ENCODE data around the gene CNGB1. TPM values are rescaled to one million over a fixed set of nuclear protein-coding genes. Genes with fewer than 3 reads are reported as not detected.

The CNGB1 gene
- total RNA-seq, 1 donor from 2014 or later, result not detected

DNA sequence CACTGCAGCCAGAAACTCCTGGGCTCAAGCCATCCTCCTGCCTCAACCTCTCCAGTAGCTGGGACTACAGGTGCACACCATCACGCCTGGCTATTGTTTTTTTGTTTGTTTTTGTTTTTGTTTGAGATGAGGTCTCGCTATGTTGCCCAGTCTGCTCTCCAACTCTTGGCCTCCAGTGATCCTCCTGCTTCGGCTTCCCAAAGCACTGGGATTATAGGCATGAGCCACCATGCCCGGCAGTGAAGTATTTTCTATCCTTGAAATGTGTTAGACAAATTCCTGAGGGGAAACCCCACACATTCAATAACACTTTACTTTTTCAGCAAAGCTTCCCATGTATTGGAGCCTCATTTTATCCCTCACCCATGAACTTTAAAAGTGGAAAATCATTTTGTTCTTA lies 87.4 kb downstream of the CNGB1 start:
- H3K27me3 ChIP-seq, result peaks cover 15% of the 10 kb centered on the region
- no peaks in the 10 kb centered on the region for H3K9me3 ChIP-seq (ENCODE audit: low read depth)
- H2AFZ ChIP-seq (replicated peaks), result no peak overlapping the region
- no peak overlapping the region for H3K4me3 ChIP-seq
- H4K20me1 ChIP-seq (ENCODE audit: low read depth), result no peaks in the 10 kb centered on the region
- H3K4me2 ChIP-seq, result no peak overlapping the region
- H3K9ac ChIP-seq, result no peak overlapping the region
- H3K36me3 ChIP-seq, result no peaks in the 10 kb centered on the region
- peaks cover 7% of the 10 kb centered on the region for H3K4me1 ChIP-seq
- no peaks in the 10 kb centered on the region for H3K36me3 Mint-ChIP-seq
- no peak for DNase-seq (ENCODE audit: low spot score)
- no peaks in the 10 kb centered on the region for H3K79me2 ChIP-seq (ENCODE audit: low read depth)
- no peak overlapping the region for H3K4me3 Mint-ChIP-seq
- H3F3A ChIP-seq (ENCODE audit: low read depth), result peaks cover 13% of the 10 kb centered on the region
- H3K27ac ChIP-seq, result no peak overlapping the region
- TF ChIP-seq, protein P1, sequence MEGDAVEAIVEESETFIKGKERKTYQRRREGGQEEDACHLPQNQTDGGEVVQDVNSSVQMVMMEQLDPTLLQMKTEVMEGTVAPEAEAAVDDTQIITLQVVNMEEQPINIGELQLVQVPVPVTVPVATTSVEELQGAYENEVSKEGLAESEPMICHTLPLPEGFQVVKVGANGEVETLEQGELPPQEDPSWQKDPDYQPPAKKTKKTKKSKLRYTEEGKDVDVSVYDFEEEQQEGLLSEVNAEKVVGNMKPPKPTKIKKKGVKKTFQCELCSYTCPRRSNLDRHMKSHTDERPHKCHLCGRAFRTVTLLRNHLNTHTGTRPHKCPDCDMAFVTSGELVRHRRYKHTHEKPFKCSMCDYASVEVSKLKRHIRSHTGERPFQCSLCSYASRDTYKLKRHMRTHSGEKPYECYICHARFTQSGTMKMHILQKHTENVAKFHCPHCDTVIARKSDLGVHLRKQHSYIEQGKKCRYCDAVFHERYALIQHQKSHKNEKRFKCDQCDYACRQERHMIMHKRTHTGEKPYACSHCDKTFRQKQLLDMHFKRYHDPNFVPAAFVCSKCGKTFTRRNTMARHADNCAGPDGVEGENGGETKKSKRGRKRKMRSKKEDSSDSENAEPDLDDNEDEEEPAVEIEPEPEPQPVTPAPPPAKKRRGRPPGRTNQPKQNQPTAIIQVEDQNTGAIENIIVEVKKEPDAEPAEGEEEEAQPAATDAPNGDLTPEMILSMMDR (IDR thresholded peaks at IDR 0.05), result no peak
- TF ChIP-seq EZH2 (IDR thresholded peaks at IDR 0.05), result no peak
- no peak for TF ChIP-seq EZH2phosphoT487 (IDR thresholded peaks at IDR 0.05)
- no peaks in the 10 kb centered on the region for H3K9me3 Mint-ChIP-seq
- no peak overlapping the region for H3K27ac Mint-ChIP-seq
- H3K4me1 Mint-ChIP-seq, result peaks cover 5% of the 10 kb centered on the region
- peaks cover 18% of the 10 kb centered on the region for H3K27me3 Mint-ChIP-seq (ENCODE audit: insufficient read depth, low read depth)

- no peak overlapping the region for H3K27ac ChIP-seq
- H3K79me2 ChIP-seq (ENCODE audit: low read depth), result no peaks in the 10 kb centered on the region
- peaks cover 13% of the 10 kb centered on the region for H3F3A ChIP-seq (ENCODE audit: low read depth)
- Mint-ChIP-seq H3K4me3 (no peak overlapping the region), H3K27me3 (ENCODE audit: insufficient read depth, low read depth) (peaks cover 18% of the 10 kb centered on the region), H3K4me1 (peaks cover 5% of the 10 kb centered on the region), H3K27ac (no peak overlapping the region), H3K9me3 (no peaks in the 10 kb centered on the region), H3K36me3 (no peaks in the 10 kb centered on the region)
- no peak for TF ChIP-seq EZH2 (IDR thresholded peaks at IDR 0.05)
- TF ChIP-seq, protein P1 (IDR thresholded peaks at IDR 0.05), result no peak
- TF ChIP-seq EZH2phosphoT487 (IDR thresholded peaks at IDR 0.05), result no peak
- no peak overlapping the region for H3K9ac ChIP-seq
- peaks cover 15% of the 10 kb centered on the region for H3K27me3 ChIP-seq
- no peak overlapping the region for H2AFZ ChIP-seq (replicated peaks)
- peak; percentile 42 for DNase-seq (ENCODE audit: low spot score)
- H3K4me3 ChIP-seq, result no peak overlapping the region
- no peaks in the 10 kb centered on the region for H4K20me1 ChIP-seq (ENCODE audit: low read depth)
- H3K9me3 ChIP-seq (ENCODE audit: low read depth), result no peaks in the 10 kb centered on the region
- H3K36me3 ChIP-seq, result no peaks in the 10 kb centered on the region
- peaks cover 7% of the 10 kb centered on the region for H3K4me1 ChIP-seq
- no peak overlapping the region for H3K4me2 ChIP-seq
Observed at GRCh38 chr16:57882792-57883191, 88.1 kb downstream of the CNGB1 start.

- Histone ChIP-seq H3K9ac (no peak overlapping the region), H2AFZ (replicated peaks) (no peak overlapping the region), H3K9me3 (ENCODE audit: low read depth) (no peaks in the 10 kb centered on the region), H3K27ac (no peak overlapping the region), H3K79me2 (ENCODE audit: low read depth) (no peaks in the 10 kb centered on the region), H3F3A (ENCODE audit: low read depth) (peaks cover 13% of the 10 kb centered on the region), H3K27me3 (peaks cover 15% of the 10 kb centered on the region), H3K4me3 (no peak overlapping the region), H3K36me3 (no peaks in the 10 kb centered on the region), H3K4me1 (peaks cover 7% of the 10 kb centered on the region), H3K4me2 (no peak overlapping the region), H4K20me1 (ENCODE audit: low read depth) (no peaks in the 10 kb centered on the region)
- TF ChIP-seq EZH2phosphoT487 (IDR thresholded peaks at IDR 0.05) (no peak), EZH2 (IDR thresholded peaks at IDR 0.05) (no peak)
- TF ChIP-seq, protein P1 (IDR thresholded peaks at IDR 0.05), result no peak
- Mint-ChIP-seq H3K4me1 (peaks cover 5% of the 10 kb centered on the region), H3K27ac (no peak overlapping the region), H3K4me3 (no peak overlapping the region), H3K27me3 (ENCODE audit: insufficient read depth, low read depth) (peaks cover 18% of the 10 kb centered on the region), H3K9me3 (no peaks in the 10 kb centered on the region), H3K36me3 (no peaks in the 10 kb centered on the region)
- DNase-seq (ENCODE audit: low spot score), result no peak
Observed at GRCh38 chr16:57882206-57882605, 88.7 kb downstream of the CNGB1 start.
